ENCODE results near the gene SCN1B.
"Not testable (repeated sequence)": the region's sequence is repeated elsewhere in the genome, so short reads cannot be mapped to it uniquely, and the experiment has no call there.

SCN1B gene

GRCh38 chr19:35002037-35002535 lies 28.2 kb upstream of the SCN1B start:
- DNase-seq = no peak

GRCh38 chr19:35004517-35005255 lies 25.6 kb upstream of the SCN1B start:
- no peak for DNase-seq

- DNase-seq = no peak
Observed at GRCh38 chr19:35005256-35005977, 24.9 kb upstream of the SCN1B start.

DNA sequence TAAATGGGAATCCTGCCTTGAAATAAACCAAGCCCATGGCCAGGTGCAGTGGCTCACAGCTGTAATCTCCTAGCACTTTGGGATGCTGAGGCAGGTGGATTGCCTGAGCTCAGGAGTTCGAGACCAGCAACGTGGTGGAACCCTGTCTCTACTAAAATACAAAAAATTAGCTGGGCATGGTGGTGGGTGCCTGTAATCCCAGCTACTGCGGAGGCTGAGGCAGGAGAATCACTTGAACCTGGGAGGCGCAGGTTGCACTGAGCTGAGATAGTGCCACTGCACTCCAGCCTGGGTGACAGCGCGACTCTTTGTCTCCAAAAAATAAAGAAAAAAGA lies 24.3 kb upstream of the SCN1B start:
- not testable (repeated sequence) for DNase-seq

DNA sequence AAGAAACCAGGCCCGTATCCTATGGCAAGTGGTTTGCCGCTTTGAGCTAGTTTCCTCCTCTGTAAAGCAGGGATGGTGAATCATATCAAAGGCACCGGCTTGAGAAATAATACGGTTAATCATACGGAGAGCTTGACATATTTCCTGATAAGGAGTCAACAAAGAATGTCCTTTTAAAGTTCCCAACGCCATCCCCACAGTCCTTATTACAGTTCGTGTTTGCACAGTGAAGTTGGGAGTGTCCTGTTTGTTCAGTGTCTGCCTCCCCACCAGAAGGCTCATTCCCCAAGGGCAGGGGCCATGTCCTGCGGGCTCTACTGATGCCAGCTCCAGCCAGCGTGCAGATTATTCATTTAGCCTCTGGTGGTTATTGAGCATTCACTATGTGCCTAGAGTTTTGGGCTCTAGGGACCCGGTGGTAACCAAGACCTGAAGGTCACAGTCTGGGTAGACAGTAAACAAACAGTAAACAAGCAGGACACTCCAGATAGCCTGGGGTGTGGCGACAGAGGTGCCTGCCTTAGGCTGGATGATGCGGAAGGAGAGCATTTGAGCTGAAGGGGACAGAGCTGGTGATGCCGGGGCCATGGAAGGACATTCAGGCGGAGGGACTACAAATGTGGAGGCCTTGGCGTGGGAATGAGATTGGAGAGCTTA lies 23.8 kb upstream of the SCN1B start:
- no peak for DNase-seq

DNA sequence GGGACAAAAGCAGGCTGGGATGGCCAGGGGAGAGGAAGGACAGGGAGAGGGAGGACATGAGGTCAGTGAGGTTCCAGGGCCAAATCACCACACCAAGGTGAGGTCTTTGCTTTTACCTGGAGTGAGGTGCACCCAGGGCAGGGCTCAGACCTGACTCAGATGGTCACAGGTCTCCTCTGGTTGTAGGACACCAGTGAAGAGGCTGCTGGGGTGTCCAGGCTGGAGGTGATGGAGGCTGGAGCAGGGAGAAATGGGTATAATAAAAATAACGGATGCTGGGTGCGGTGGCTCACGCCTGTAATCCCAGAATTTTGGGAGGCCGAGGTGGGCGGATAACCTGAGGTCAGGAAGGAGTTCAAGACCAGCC lies 23.3 kb upstream of the SCN1B start:
- no peak for DNase-seq

- not testable (repeated sequence) for DNase-seq
Observed at GRCh38 chr19:35007427-35007826, 22.8 kb upstream of the SCN1B start.

- no peak for DNase-seq
Observed at GRCh38 chr19:35008891-35009341, 21.4 kb upstream of the SCN1B start.

GRCh38 chr19:35009424-35010415 lies 20.6 kb upstream of the SCN1B start:
- no peak for DNase-seq

- no peak for DNase-seq
Observed at GRCh38 chr19:35011091-35011689, 19.1 kb upstream of the SCN1B start.

- DNase-seq = no peak
Observed at GRCh38 chr19:35011737-35012682, 18.3 kb upstream of the SCN1B start.

GRCh38 chr19:35013041-35013819 lies 17.0 kb upstream of the SCN1B start:
- peak; percentile 77 for DNase-seq

- peak; percentile 58 for DNase-seq
Observed at GRCh38 chr19:35013820-35014754, 16.2 kb upstream of the SCN1B start.

DNA sequence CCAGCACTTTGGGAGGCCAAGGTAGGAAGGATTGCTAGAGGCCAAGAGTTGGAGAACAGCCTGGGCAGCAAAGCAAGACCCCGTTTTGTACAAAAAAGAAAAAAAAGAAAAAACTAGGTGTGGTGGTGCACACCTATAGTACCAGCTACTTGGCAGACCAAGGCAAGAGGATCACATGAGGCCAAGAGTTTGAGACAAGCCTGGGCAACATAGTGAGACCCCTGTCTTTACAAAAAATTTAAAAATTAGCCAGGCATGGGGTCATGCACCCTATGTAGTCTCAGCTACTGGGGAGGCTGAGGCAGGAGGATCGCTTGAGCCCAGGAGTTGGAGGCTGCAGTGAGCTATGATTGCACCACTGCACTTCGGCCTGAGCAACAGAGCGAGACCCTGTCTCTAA lies 15.5 kb upstream of the SCN1B start:
- DNase-seq = not testable (repeated sequence)

DNA sequence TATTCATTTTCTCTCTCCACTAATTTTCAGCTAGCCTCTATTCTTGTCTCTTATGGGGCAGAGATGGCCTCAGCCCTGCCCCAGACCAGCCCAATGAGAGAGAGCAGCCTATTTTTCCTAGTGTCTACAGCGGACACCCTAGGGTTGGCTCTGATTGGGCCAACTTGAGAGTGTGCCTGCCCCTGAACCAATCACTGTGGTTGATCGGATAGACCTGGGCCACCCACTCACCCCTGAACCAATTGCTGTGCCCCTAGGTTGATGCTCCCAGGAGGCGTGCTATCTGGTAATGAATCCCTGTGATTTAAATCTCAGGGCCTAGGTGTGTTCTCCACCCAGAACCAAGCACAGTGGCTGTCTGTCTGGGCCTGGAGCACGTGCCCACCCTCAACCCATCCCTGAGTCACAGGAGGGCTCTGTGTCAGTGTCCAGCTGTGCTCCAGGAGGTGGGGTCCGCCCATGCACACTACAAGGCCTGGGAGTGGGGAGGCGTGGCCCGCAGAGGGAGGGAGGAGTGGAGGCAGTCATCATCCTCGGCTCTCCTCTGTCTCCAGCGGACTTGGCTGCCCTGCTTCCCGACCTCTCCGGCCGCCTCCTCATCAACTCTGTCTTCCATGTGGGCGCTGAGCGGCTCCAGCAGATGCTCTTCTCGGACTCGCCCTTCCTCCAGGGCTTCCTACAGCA lies 14.9 kb upstream of the SCN1B start:
- DNase-seq = no peak

- DNase-seq = no peak
Observed at GRCh38 chr19:35015954-35016351, 14.3 kb upstream of the SCN1B start.

GRCh38 chr19:35017507-35017906 lies 12.8 kb upstream of the SCN1B start:
- no peak for DNase-seq

DNA sequence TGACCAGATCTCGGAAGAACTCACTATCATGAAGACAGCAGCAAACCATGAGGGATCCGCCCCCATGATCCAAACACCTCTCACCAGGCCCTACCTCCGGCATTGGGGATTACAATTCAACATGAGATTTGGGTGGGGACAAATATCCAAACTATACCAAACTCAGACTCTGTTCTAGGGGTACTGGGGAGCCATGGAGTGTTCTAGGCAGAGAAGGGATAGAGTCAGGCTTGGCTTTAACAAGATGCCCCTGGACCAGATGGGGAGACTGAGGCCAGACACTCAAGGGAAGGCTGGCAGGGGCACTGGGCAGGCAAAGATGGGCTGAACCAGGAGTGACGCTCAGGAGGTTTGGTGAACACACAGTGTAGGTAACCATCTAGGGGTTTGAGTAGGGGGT lies 11.9 kb upstream of the SCN1B start:
- DNase-seq = no peak

Data from activated CD4-positive, alpha-beta T cell treated with anti-CD3 and anti-CD28 coated beads, Interleukin-2, amount 50 U/mL, for 16 hours (primary cell).